ENCODE measurements around the gene PIH1D1. TPM values are rescaled to one million over a fixed set of nuclear protein-coding genes. Genes with fewer than 3 reads are reported as not detected.

The PIH1D1 gene
- total and polyA plus RNA-seq, 4 donors = 56.6 to 96.3 (median 76.5) TPM

- Histone ChIP-seq H3K27ac (ENCODE audit: low read depth, low read length) (no peak overlapping the region), H3K4me1 (ENCODE audit: control insufficient read depth, insufficient read depth, low read length) (peaks cover 31% of the 10 kb centered on the region), H3K4me3 (ENCODE audit: low read depth, low read length) (no peak overlapping the region), H3K36me3 (ENCODE audit: control insufficient read depth, insufficient read depth, low read length) (no peaks in the 10 kb centered on the region), H3K9me3 (ENCODE audit: control insufficient read depth, insufficient read depth, low read length) (no peaks in the 10 kb centered on the region), H3K27me3 (ENCODE audit: control insufficient read depth, insufficient read depth, low read length) (peaks cover 95% of the 10 kb centered on the region)
- 2% methylated on average over 58 of the region's 58 CpGs for WGBS (ENCODE audit: insufficient coverage)
- peak in 2 of 6 donors; percentile 42 to 60 for DNase-seq (ENCODE audit: low read depth in 4 of 6, low spot score in 6 of 6)
These were observed 29.1 kb downstream of the PIH1D1 start for GRCh38 chr19:49422407-49423070.

GRCh38 chr19:49421878-49422202, 29.8 kb downstream of the PIH1D1 start:
- Histone ChIP-seq H3K4me1 (ENCODE audit: control insufficient read depth, insufficient read depth, low read length) (peaks cover 30% of the 10 kb centered on the region), H3K36me3 (ENCODE audit: control insufficient read depth, insufficient read depth, low read length) (no peaks in the 10 kb centered on the region), H3K4me3 (ENCODE audit: low read depth, low read length) (no peak overlapping the region), H3K27me3 (ENCODE audit: control insufficient read depth, insufficient read depth, low read length) (peaks cover 94% of the 10 kb centered on the region), H3K27ac (ENCODE audit: low read depth, low read length) (no peak overlapping the region), H3K9me3 (ENCODE audit: control insufficient read depth, insufficient read depth, low read length) (no peaks in the 10 kb centered on the region)
- no peak for DNase-seq (ENCODE audit: low read depth in 4 of 6, low spot score in 6 of 6)
- WGBS (ENCODE audit: insufficient coverage) = 34% methylated on average over 2 of the region's 3 CpGs

- Histone ChIP-seq H3K9me3 (ENCODE audit: control insufficient read depth, insufficient read depth, low read length) (no peaks in the 10 kb centered on the region), H3K27ac (ENCODE audit: low read depth, low read length) (no peak overlapping the region), H3K27me3 (ENCODE audit: control insufficient read depth, insufficient read depth, low read length) (peaks cover 92% of the 10 kb centered on the region), H3K4me3 (ENCODE audit: low read depth, low read length) (no peak overlapping the region), H3K4me1 (ENCODE audit: control insufficient read depth, insufficient read depth, low read length) (peaks cover 26% of the 10 kb centered on the region), H3K36me3 (ENCODE audit: control insufficient read depth, insufficient read depth, low read length) (no peaks in the 10 kb centered on the region)
- peak in 2 of 6 donors; percentile 81 to 82 for DNase-seq (ENCODE audit: low read depth in 4 of 6, low spot score in 6 of 6)
- 8% methylated on average over 41 of the region's 48 CpGs for WGBS (ENCODE audit: insufficient coverage)
These were observed 30.4 kb downstream of the PIH1D1 start for GRCh38 chr19:49421039-49421877.

GRCh38 chr19:49420227-49420626, 31.4 kb downstream of the PIH1D1 start:
- peaks cover 82% of the 10 kb centered on the region for H3K27me3 ChIP-seq (ENCODE audit: control insufficient read depth, insufficient read depth, low read length)
- WGBS (ENCODE audit: insufficient coverage) = 39% methylated on average over 2 of the region's 2 CpGs
- no peaks in the 10 kb centered on the region for H3K9me3 ChIP-seq (ENCODE audit: control insufficient read depth, insufficient read depth, low read length)

GRCh38 chr19:49419173-49419572, 32.4 kb downstream of the PIH1D1 start:
- Histone ChIP-seq H3K27ac (ENCODE audit: low read depth, low read length) (no peak overlapping the region), H3K27me3 (ENCODE audit: control insufficient read depth, insufficient read depth, low read length) (peaks cover 71% of the 10 kb centered on the region), H3K36me3 (ENCODE audit: control insufficient read depth, insufficient read depth, low read length) (no peaks in the 10 kb centered on the region), H3K4me3 (ENCODE audit: low read depth, low read length) (no peak overlapping the region), H3K9me3 (ENCODE audit: control insufficient read depth, insufficient read depth, low read length) (no peaks in the 10 kb centered on the region), H3K4me1 (ENCODE audit: control insufficient read depth, insufficient read depth, low read length) (peaks cover 24% of the 10 kb centered on the region)
- DNase-seq (ENCODE audit: low read depth in 4 of 6, low spot score in 6 of 6) = no peak
- WGBS (ENCODE audit: insufficient coverage) = 90% methylated on average over 1 of the region's 2 CpGs

More at GRCh38 chr19:49420227-49420626, 31.4 kb downstream of the PIH1D1 start:
- H3K4me1 ChIP-seq (ENCODE audit: control insufficient read depth, insufficient read depth, low read length) = peaks cover 24% of the 10 kb centered on the region
- DNase-seq (ENCODE audit: low read depth in 4 of 6, low spot score in 6 of 6) = no peak
- H3K27ac ChIP-seq (ENCODE audit: low read depth, low read length) = no peak overlapping the region
- H3K36me3 ChIP-seq (ENCODE audit: control insufficient read depth, insufficient read depth, low read length) = no peaks in the 10 kb centered on the region
- H3K4me3 ChIP-seq (ENCODE audit: low read depth, low read length) = no peak overlapping the region

GRCh38 chr19:49418511-49418910, 33.1 kb downstream of the PIH1D1 start:
- Histone ChIP-seq H3K27me3 (ENCODE audit: control insufficient read depth, insufficient read depth, low read length) (peaks cover 65% of the 10 kb centered on the region), H3K4me1 (ENCODE audit: control insufficient read depth, insufficient read depth, low read length) (peaks cover 25% of the 10 kb centered on the region), H3K9me3 (ENCODE audit: control insufficient read depth, insufficient read depth, low read length) (no peaks in the 10 kb centered on the region), H3K4me3 (ENCODE audit: low read depth, low read length) (no peak overlapping the region), H3K27ac (ENCODE audit: low read depth, low read length) (no peak overlapping the region), H3K36me3 (ENCODE audit: control insufficient read depth, insufficient read depth, low read length) (no peaks in the 10 kb centered on the region)
- 67% methylated on average over 1 of the region's 5 CpGs for WGBS (ENCODE audit: insufficient coverage)
- peak in 1 of 6 donors; percentile 91 for DNase-seq (ENCODE audit: low read depth in 4 of 6, low spot score in 6 of 6)

- Histone ChIP-seq H3K27me3 (ENCODE audit: control insufficient read depth, insufficient read depth, low read length) (peaks cover 51% of the 10 kb centered on the region), H3K9me3 (ENCODE audit: control insufficient read depth, insufficient read depth, low read length) (no peaks in the 10 kb centered on the region), H3K36me3 (ENCODE audit: control insufficient read depth, insufficient read depth, low read length) (no peaks in the 10 kb centered on the region), H3K27ac (ENCODE audit: low read depth, low read length) (no peak overlapping the region), H3K4me3 (ENCODE audit: low read depth, low read length) (no peak overlapping the region), H3K4me1 (ENCODE audit: control insufficient read depth, insufficient read depth, low read length) (peaks cover 16% of the 10 kb centered on the region)
- no peak for DNase-seq (ENCODE audit: low read depth in 4 of 6, low spot score in 6 of 6)
- 29% methylated on average over 5 of the region's 7 CpGs for WGBS (ENCODE audit: insufficient coverage)
These were observed 34.5 kb downstream of the PIH1D1 start for GRCh38 chr19:49417088-49417487.

GRCh38 chr19:49415810-49416200, 35.8 kb downstream of the PIH1D1 start:
- no peaks in the 10 kb centered on the region for H3K36me3 ChIP-seq (ENCODE audit: control insufficient read depth, insufficient read depth, low read length)
- peaks cover 39% of the 10 kb centered on the region for H3K27me3 ChIP-seq (ENCODE audit: control insufficient read depth, insufficient read depth, low read length)
- no peak for DNase-seq (ENCODE audit: low read depth in 4 of 6, low spot score in 6 of 6)
- 55% methylated on average over 2 of the region's 2 CpGs for WGBS (ENCODE audit: insufficient coverage)
- no peaks in the 10 kb centered on the region for H3K9me3 ChIP-seq (ENCODE audit: control insufficient read depth, insufficient read depth, low read length)
- peaks cover 8% of the 10 kb centered on the region for H3K4me1 ChIP-seq (ENCODE audit: control insufficient read depth, insufficient read depth, low read length)
- no peak overlapping the region for H3K27ac ChIP-seq (ENCODE audit: low read depth, low read length)
- no peak overlapping the region for H3K4me3 ChIP-seq (ENCODE audit: low read depth, low read length)

- WGBS (ENCODE audit: insufficient coverage) = 58% methylated on average over 9 of the region's 15 CpGs
- Histone ChIP-seq H3K27ac (ENCODE audit: low read depth, low read length) (no peak overlapping the region), H3K9me3 (ENCODE audit: control insufficient read depth, insufficient read depth, low read length) (no peaks in the 10 kb centered on the region), H3K4me1 (ENCODE audit: control insufficient read depth, insufficient read depth, low read length) (peaks cover 8% of the 10 kb centered on the region), H3K27me3 (ENCODE audit: control insufficient read depth, insufficient read depth, low read length) (peaks cover 34% of the 10 kb centered on the region), H3K36me3 (ENCODE audit: control insufficient read depth, insufficient read depth, low read length) (no peaks in the 10 kb centered on the region), H3K4me3 (ENCODE audit: low read depth, low read length) (no peak overlapping the region)
- DNase-seq (ENCODE audit: low read depth in 4 of 6, low spot score in 6 of 6) = no peak
These were observed 36.4 kb downstream of the PIH1D1 start for GRCh38 chr19:49415102-49415809.
